SK-N-SH (cell line): ENCODE data around the gene MBNL1.

ENCODE experiments used
- CTCF ChIP-seq: fragments of 200-600 bp; sonication (generic); IDR thresholded peaks from 2 replicates; pipeline ENCODE4 v1.6.1; 2017; ENCODE audit warnings: antibody characterized with exemption, mild to moderate bottlenecking, moderate library complexity
- EP300 ChIP-seq, 2 experiments: IDR thresholded peaks; 2 replicates each; pipeline versions ENCODE4 v1.4.0 to v1.6.1; 2012; ENCODE audit warnings: borderline replicate concordance in 1 of 2, low read depth in 1 of 2, low read length in 1 of 2
- GABPA ChIP-seq: IDR thresholded peaks from 2 replicates; pipeline ENCODE4 v1.4.0; 2012; ENCODE audit warnings: low read depth, mild to moderate bottlenecking
- IRF3 ChIP-seq: fragments of 150-350 bp; IDR thresholded peaks from 2 replicates; pipeline ENCODE4 v1.6.1; 2016; ENCODE audit warnings: mild to moderate bottlenecking, low read depth, low read length
- JUND ChIP-seq: IDR thresholded peaks from 2 replicates; pipeline ENCODE4 v1.4.0; 2012
- MAX ChIP-seq: IDR thresholded peaks from 2 replicates; pipeline ENCODE4 v1.4.0; 2012; ENCODE audit warnings: low read depth
- POLR2AphosphoS5 ChIP-seq: IDR thresholded peaks from 2 replicates; pipeline ENCODE4 v1.6.1; 2012; ENCODE audit warnings: low read depth, low read length
- REST ChIP-seq: IDR thresholded peaks from 2 replicates; pipeline ENCODE4 v1.6.1; 2012; ENCODE audit warnings: mild to moderate bottlenecking, low read depth, low read length, moderate library complexity
- TEAD4 ChIP-seq: IDR thresholded peaks from 2 replicates; pipeline ENCODE4 v1.4.0; 2012; ENCODE audit warnings: mild to moderate bottlenecking, borderline replicate concordance; ENCODE audit not compliant: insufficient read depth
- YY1 ChIP-seq: IDR thresholded peaks from 2 replicates; pipeline ENCODE4 v1.4.0; 2012; ENCODE audit warnings: low read depth, mild to moderate bottlenecking

GRCh38 chr3:152380043-152380442 is 111.3 kb downstream of the MBNL1 start:
- TF ChIP-seq JUND = no peak
- no peak for TF ChIP-seq EP300 (IDR thresholded peaks at IDR 0.05; ENCODE audit: borderline replicate concordance in 1 of 2, low read depth in 1 of 2, low read length in 1 of 2)
- TF ChIP-seq GABPA = no peak
- TF ChIP-seq CTCF = no peak
- no peak for TF ChIP-seq YY1
- TF ChIP-seq MAX = no peak
- TF ChIP-seq IRF3 = no peak
- TF ChIP-seq POLR2AphosphoS5 = no peak
- no peak for TF ChIP-seq REST
- TF ChIP-seq TEAD4 = no peak
